ENCODE data around the gene AK6.

The AK6 gene

GRCh38 chr5:69368458-69369339 is 621 bp downstream of the AK6 start:
- TF ChIP-seq NFIC (IDR thresholded peaks at IDR 0.05), result no peak
- TF ChIP-seq EP300 (IDR thresholded peaks at IDR 0.05; ENCODE audit: borderline replicate concordance), result no peak
- no peak for TF ChIP-seq ZBTB7A (IDR thresholded peaks at IDR 0.05; ENCODE audit: low read depth)
- TF ChIP-seq TEAD4 (IDR thresholded peaks at IDR 0.05), result no peak
- no peak for TF ChIP-seq EGR1 (IDR thresholded peaks at IDR 0.05)
- TF ChIP-seq, protein P1, sequence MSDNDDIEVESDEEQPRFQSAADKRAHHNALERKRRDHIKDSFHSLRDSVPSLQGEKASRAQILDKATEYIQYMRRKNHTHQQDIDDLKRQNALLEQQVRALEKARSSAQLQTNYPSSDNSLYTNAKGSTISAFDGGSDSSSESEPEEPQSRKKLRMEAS (IDR thresholded peaks at IDR 0.05), result no peak
- TF ChIP-seq REST (IDR thresholded peaks at IDR 0.05; ENCODE audit: low read depth), result no peak
- TF ChIP-seq TAF1 (IDR thresholded peaks at IDR 0.05; ENCODE audit: low read depth), result no peak
- no peak for TF ChIP-seq YY1 (IDR thresholded peaks at IDR 0.05; ENCODE audit: low read depth)
- TF ChIP-seq, protein P2, sequence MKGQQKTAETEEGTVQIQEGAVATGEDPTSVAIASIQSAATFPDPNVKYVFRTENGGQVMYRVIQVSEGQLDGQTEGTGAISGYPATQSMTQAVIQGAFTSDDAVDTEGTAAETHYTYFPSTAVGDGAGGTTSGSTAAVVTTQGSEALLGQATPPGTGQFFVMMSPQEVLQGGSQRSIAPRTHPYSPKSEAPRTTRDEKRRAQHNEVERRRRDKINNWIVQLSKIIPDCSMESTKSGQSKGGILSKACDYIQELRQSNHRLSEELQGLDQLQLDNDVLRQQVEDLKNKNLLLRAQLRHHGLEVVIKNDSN (IDR thresholded peaks at IDR 0.05), result no peak
- TF ChIP-seq FOXM1 (IDR thresholded peaks at IDR 0.05; ENCODE audit: borderline replicate concordance, low read depth), result no peak
- TF ChIP-seq TCF12 (IDR thresholded peaks at IDR 0.05; ENCODE audit: low read depth), result no peak

DNA sequence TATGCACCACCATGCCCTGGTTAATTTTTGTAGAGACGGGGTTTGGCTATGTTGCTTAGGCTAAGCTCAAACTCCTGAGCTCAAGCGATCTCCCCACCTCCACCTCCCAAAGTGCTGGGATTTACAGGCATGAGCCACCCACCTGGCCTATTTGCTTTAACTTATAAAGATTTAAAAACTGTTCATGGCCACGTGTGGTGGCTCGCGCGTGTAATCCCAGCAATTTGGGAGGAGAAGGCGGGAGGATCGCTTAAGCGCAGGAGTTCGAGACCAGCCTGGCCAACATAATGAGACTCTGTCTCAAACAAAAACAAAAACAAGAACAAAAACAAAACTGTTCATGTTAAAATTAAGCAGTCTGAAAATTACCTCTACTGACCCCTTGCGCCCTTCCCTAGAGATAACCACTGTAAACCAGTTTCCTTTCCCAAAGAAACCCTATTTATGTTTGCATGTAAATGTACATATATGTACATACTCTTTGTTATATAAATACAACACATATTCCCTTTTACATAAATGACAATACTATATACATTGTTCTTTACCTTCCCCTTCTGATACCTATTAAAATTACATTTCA is 1.5 kb downstream of the AK6 start:
- TF ChIP-seq, protein P2 (IDR thresholded peaks at IDR 0.05), result no peak
- TF ChIP-seq REST (IDR thresholded peaks at IDR 0.05; ENCODE audit: low read depth) (no peak), CREB1 (IDR thresholded peaks at IDR 0.05; ENCODE audit: low read depth) (no peak), ZBTB7A (IDR thresholded peaks at IDR 0.05; ENCODE audit: low read depth) (no peak), TCF12 (IDR thresholded peaks at IDR 0.05; ENCODE audit: low read depth) (no peak), TEAD4 (IDR thresholded peaks at IDR 0.05) (no peak)

DNA sequence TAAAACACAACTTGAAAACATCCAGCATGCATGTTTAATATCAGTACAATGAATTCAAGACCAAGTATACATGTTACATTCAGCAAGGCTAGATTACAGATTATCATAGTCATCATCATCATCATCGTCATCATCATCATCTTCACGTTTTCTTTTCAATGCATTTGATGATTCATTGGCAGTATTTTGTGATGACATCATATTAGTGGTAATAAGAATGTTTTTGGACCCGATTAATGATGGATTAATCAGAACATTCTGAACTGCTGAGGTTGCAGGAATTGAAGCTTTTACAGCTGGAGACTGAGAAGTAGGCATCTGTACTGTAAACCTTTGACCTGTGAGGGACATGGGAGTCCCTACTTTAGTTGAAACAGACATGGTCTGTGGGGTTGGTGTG is 4.5 kb downstream of the AK6 start:
- TF ChIP-seq, protein P2 (IDR thresholded peaks at IDR 0.05), result no peak
- TF ChIP-seq REST (IDR thresholded peaks at IDR 0.05; ENCODE audit: low read depth) (no peak), EGR1 (IDR thresholded peaks at IDR 0.05) (no peak), TEAD4 (IDR thresholded peaks at IDR 0.05) (no peak), NFIC (IDR thresholded peaks at IDR 0.05) (no peak)
- TF ChIP-seq, protein P1 (IDR thresholded peaks at IDR 0.05), result no peak

- TF ChIP-seq YY1 (IDR thresholded peaks at IDR 0.05; ENCODE audit: low read depth) (no peak), TAF1 (IDR thresholded peaks at IDR 0.05; ENCODE audit: low read depth) (no peak), ZBTB7A (IDR thresholded peaks at IDR 0.05; ENCODE audit: low read depth) (no peak), NFIC (IDR thresholded peaks at IDR 0.05) (no peak), REST (IDR thresholded peaks at IDR 0.05; ENCODE audit: low read depth) (no peak), TEAD4 (IDR thresholded peaks at IDR 0.05) (no peak), CREB1 (IDR thresholded peaks at IDR 0.05; ENCODE audit: low read depth) (no peak), EGR1 (IDR thresholded peaks at IDR 0.05) (no peak), CEBPB (IDR thresholded peaks at IDR 0.05) (no peak), FOXM1 (IDR thresholded peaks at IDR 0.05; ENCODE audit: borderline replicate concordance, low read depth) (no peak)
- TF ChIP-seq, protein P1 (IDR thresholded peaks at IDR 0.05), result no peak
- TF ChIP-seq, protein P2 (IDR thresholded peaks at IDR 0.05), result no peak
These were observed 4.9 kb downstream of the AK6 start for GRCh38 chr5:69364414-69364813.
